HUDEP-2 (cell line): ENCODE measurements around the gene STXBP6.

Experiments
- DNase-seq, 76 experiments: peaks; one replicate each; lab custom pipeline; 2025; ENCODE audit not compliant: unreplicated experiment in 76 of 76; lab: John Stamatoyannopoulos, UW

STXBP6 gene

DNA sequence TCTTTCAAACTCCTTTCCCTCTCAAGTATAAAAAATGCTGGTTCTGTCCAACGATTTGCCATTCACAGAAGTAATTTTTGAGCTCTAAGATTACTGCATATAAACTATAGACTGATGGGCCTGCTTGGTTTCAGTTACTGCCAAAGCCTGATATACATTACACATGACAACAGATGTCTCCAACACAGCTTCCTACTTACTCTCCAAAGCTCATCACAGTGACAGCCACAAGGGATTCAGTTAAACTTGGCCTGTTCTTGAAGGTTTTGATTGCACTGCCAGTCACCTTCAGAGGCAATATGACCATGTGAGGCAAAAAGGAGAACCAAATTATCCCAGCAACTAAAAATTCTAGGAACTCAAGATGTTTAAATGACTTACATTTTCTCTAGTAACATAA lies 30.1 kb downstream of the STXBP6 start:
- no peak for DNase-seq

DNA sequence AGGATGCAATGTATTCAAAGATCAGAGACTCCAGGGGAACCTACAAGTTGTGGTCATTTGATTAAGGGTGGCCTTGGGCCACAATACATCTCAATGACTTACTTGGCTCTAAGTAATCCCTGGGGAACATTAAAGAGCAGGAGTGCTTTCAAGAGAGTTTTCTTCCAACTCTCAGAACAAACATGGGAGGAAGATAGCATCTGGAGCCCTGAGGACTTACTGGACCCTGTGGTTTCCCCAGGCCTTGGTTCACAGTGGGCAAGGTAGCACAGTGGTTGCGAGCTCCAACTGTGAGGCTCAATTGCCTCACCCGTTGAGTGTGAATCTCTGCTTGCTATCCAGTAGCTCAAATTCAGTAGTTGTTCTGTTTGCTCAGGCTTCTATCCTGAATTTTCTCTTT lies 32.4 kb downstream of the STXBP6 start:
- DNase-seq = no peak

DNA sequence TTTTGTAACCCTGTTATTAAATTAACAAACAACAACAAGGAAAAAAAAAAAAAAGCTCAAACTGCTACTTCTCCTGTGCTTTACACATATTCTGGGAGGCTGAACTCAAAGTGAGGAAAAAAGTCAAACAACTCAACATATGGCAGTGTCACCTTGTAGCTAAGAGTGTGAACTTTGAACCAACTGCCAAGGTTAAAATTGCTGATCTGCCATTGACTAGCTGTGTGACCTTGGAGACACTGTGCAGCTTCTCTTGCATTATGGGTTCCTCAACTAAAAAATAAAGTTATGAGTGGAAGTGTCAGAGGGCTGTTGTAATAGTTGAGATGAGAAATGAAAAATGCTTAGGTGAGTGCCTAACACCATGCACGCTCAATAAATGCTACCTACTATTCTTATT lies 34.2 kb downstream of the STXBP6 start:
- DNase-seq = no peak

DNA sequence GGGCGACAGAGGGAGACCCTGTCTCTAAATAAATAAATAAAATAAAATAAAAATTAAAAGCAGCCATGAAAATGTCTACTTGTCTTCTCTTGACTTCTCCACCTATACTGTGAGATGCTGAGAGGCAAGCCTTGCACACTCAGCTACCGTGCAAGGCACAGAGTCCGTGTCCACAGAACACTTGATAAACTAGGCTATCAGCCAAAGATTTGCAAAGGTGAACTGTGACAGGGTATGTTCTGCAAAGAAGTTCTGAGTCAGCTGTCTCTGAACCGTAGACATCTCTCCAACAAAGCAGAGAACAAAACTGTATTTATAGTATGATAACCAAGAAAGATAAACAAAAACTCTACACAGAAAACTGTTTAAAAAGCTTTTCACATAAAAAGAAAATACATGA lies 35.5 kb downstream of the STXBP6 start:
- no peak for DNase-seq

DNA sequence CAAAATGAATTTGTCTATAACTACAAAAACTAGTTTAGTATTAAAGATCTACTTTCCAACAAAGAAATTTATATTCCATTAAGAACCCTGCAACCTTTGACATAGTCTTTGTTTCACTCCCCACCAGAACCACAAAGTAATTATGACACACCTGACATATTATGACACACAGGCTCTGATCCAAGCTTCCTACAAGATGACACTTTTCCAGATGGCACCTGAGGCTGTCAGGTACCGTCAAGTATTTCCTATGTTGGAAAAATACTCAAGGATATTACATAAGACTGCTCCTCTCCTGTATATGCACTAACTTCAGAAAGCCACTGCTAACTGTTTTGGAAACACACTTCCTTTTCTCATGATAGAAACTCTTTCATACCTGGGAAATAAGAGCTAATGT lies 38.9 kb downstream of the STXBP6 start:
- DNase-seq = no peak

DNA sequence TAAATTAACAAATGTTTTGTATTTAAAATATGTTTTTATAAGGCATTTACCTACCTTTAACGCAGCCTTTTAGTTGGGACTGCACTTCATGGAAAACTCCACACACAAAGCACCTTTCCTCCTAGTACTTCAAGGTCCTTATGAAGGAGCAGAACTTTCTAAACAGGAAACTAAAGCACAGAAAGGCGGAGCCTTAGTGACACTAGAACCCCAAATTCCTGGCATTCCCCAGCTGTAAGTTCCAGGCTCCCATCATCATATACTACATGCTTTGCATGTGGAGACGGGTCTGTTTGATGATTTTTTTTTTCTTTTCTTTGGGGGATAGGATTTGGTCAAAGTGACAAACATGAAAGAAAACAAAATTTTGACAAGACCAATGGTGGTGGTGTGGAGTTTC lies 39.5 kb downstream of the STXBP6 start:
- DNase-seq = no peak

DNA sequence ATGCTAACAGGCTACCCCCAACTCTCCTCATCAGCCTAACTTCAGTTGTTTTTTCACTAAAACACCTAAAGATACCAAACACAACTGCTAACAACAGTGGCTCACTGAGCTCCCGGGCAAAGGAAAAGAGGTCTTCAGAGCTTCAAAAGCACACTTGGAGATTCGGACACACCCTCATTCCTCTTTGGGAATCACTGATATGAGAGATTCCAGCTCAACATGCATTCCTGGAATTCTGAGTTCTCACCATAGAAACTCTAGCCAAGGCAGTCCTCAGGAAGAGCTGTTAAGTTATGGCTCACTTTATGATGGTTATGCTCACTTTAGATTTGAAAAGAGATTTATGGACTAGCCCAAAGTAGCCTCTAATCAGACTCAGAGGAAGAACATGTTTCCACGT lies 40.1 kb downstream of the STXBP6 start:
- DNase-seq = no peak

DNA sequence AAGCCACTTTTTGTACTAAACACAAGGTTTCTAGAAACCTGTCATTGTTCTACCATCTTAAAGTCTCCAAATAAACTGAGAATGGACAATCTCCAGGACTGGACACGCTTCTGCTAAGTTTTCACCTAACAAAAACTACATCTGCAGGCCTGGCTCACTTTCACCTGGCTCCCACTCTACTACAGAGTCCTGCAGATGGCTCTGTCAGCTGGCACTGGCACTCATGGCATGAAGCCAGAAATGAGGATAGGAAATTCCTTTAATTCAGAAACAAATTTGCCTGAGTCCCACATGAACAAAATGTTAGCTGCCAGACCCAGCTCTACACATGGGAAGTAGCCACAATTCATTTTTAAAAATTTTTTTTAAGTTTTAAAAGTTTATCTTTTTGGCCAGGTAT lies 42.1 kb downstream of the STXBP6 start:
- no peak for DNase-seq

DNA sequence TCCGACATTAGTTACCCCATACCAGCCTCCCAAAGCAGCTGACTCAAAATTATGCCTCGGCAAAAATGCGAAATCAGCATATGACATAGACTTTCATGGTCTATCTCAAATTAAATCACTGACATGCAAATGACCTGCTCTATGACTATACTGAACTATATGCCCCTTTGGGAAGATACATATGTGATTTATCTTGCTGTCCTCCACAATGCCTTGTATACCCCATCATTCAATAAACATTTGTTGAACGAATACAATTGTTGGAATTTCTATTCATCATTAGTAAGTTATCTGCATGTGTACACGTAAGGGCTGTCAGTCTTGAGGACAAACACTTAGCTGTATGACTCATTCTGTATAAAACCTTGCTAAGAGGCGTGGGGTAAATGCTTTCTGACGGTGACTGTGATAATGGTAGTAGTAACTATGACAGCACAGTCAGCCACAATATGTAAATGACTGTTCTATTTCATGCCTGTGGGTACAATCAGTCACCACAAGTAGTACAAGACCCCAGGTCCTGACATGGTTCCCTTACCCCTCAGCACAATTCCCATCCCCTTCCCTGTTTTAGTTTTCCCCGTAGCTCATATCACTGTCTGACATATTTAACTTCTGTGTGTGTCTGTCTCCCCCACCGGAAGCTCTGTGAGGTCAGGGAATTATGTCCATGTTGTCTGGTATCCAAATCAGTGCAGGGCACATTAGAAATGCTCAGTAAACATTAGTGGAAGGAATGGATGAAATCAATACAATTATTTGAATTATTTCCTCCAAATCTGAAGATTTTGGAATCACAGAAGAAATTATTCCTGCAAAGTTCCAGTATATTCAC lies 42.8 kb downstream of the STXBP6 start:
- DNase-seq = peak in 9 of 76 experiments; percentile 2 to 39 (median 7)

DNA sequence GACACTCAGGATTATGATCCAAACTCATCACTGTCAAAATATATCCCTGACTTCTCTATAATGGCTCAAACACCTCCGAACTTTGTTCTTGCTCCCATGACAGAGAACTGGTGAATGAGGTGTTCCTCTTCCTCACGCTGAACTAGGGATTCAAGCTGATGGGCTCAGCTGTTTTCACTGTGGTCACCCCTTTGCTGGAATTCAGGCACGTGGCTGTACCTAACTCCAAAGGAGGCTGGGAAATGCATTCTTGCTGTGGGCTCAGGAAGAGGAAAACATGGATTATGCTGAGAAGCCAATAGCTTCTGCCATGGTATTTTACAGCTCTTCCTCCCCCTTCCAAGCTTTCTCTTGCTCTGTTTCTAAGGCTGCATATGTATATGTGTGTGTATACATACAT lies 43.9 kb downstream of the STXBP6 start:
- no peak for DNase-seq

DNA sequence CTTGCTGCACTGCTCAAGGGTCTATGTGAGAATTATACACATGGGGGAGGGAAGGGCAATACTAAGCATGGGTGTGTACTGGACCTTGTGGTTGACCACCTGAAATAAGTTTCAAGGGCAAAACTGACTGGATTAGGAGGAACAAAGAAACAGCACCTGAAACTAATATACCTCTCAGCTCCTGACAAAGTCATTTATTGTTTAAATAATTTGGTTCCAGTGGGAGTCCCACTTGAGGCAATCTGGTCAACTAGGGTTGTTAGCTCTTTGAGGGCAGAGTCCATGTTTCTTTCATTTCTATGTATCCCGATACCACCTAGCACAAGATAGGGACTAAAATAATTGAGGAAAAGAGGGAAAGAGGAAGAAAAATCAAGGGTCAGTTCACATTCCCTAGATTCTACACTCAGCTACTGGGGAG lies 45.5 kb downstream of the STXBP6 start:
- DNase-seq = no peak

DNA sequence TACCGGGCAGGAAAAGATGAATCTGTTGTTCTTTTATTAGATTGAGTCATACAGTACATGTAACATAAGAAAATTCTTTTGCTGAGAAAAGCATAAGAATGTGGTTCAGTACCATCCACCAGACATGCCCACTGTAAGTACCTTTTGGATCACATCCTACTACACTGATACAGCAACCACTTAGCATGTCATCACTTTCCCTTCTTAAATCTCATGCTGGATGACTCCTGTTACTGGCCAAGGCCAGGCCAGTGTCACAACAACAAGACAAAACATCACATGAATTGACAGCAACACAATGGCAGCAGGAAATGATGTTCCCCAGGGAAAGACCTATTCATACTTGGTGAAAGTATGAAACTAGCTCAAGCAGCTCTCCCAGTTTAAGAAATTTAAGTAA lies 46.4 kb downstream of the STXBP6 start:
- DNase-seq = no peak

DNA sequence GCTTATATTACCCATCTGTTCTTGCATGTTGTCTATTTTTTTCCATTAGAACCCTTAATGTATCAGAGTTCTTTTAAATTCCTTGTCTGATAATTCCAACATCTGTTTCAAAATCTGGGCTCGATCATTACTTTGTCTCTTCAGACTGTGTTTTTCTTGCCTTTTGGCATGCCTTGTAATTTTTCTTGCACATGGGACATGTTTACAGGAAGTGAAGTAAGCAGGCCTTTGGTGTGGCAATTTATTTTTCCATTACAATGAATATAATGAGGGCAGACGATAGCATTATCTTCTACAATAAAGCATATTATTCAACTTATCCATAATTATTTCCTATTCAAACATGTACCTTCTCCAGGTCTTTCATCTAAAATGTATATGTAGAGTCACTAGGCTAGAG lies 48.3 kb downstream of the STXBP6 start:
- DNase-seq = no peak

DNA sequence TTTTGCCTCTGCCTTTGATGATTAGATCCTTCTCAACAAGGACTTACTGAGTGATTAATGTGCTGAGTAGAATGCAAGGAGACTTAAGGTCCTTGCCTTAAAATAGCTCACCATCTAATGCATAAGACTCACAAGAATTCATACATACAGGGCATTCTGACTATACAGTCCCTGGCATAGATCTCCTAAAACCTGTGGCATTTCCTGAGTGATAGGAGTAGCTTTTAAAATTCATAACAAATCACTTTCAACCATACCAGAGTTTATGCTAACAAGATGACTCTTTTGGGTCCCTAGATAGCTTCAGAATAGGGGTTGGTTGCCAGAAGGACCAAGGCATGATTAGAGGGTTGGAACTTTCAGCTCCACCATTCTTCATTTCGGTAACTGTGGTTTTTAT lies 48.8 kb downstream of the STXBP6 start:
- no peak for DNase-seq

DNA sequence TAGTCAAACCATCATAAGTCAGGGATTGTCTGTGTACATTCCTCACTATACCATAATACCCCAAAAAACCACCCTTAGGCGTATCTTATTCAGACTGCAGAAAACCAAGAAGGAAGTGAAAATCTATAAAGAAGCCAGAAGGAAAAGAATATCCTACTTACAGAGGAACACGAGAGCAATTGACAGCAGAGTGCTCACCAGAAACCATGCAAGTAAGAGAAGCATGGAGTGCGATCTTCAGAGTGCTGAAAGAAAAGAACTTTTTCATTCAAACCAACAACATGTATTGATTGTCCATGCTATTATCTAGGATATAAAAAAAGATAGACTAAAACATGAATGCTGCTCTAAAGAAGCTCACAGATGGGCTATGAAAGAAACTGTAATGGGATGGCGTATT lies 50.8 kb downstream of the STXBP6 start:
- DNase-seq = no peak

DNA sequence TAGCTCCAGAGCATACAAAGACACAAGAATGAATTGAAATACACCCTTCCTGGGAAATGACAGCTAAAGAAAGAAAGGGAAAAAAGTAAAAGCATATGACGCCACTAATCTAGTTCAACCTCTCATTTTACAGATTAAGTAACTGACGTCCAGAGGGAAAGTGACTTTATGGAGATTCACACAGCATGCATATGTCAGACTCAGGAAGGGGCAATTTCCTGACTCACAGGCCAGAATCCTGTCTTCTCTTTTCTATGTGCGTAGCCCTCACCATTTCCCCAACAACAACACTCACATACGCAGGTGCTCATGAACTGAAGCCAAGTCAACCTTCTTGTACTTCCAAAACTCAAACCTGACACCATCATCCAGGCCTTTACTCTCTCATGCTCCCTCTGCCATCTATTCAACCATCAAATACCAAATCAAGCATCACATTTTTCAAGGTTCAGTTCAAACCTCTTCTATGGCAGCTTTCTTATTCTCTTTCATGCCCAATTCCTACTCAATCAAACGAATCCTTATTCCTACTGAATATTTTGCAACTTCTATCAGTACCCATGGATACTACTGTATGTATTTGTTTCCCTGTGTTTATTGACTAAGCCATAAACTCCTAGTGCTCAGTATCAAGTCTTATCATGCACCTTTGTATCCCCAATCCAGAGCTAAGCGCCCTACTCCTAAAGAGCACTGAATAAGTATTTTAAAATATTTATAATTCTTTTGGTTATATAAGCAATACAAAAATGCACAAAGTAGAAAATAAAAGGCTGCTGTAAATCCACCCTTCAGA lies 52.8 kb downstream of the STXBP6 start:
- DNase-seq = no peak

DNA sequence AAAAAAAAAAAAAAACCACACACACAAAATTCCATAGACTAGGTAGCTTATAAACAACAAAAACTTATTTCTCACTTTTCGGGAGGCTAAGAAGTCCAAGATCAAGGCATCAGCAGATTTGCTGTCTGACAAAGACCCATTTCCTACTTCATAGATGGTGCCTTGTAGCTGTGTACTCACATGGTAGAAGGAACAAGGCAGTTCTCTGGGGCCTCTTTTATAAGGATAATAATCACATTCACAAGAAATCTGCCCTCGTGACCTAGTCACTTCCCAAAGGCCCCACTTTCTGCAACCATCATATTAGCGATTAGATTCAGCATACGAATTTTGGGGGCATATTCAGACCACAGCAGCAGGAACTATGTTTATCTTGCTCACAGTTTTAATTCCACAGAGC lies 54.9 kb downstream of the STXBP6 start:
- no peak for DNase-seq

DNA sequence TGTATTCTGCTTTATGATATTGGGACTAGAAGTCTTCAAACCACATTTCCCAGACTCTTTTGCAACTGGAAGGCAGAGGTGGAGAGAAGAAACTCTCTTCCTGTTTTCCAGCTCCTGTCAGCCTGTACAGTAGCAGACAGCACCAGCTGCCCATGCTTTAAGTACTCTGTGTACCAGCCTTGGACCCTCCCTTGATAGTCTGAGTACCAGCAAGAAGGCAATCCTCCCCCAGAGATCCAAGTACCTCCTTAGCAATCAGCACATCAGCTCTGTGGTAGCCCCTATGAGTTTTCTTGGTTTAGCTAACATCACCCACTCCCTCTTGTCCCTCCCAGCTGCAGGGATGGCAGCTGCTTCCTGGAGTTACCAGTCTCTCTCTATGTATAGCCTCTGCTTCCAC lies 56.3 kb downstream of the STXBP6 start:
- no peak for DNase-seq

DNA sequence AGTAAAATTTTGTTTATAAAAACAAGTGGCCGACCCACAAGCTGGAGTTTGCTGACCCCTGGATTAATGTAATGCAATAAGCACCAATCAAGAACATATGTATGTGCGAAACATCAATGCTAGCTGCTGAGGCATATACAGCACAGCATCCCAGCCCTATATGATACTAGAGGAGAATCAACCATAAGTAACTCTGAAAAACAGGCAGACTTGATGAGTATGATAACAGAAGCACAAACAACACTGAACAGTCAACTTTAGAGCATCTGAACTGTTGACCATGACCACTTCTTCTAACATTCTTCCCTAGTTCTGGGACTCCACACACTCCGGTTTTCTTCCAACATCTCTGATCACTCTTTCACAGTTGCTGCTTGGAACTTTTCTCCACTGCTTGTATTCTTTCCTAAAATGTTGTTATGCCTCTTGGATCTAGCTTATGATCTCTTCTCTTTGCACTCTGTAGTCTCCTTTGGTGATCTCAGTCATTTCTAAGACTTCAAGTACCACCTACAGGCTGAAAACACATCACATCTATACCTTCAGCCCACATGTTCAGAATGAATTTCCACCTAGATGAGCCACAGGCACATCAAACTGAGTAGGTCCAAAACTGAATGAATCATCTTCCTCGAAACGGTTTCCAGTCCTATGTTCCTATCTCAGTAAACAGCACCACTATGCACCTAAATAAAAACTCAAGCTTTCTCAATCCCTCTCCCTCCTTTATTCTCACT lies 57.2 kb downstream of the STXBP6 start:
- DNase-seq = no peak

DNA sequence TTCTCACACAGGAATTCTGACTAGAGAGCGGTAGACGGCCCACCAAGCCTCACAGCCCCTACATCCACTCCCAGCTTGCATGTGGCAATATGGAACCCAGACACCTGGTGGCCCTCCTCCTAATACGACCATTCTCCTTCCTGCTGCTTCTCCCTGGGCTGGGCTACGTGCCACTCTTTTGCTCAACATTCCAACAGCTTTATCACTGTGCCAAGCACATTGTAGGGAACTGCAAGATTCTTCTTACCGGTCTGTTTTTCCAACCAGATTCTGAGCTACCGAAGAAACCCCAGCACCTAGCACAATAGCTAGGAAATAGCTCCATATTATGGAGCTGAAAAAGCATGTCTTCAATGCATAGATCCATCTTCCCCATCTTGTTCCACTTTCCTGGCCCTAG lies 58.1 kb downstream of the STXBP6 start:
- DNase-seq = no peak

DNA sequence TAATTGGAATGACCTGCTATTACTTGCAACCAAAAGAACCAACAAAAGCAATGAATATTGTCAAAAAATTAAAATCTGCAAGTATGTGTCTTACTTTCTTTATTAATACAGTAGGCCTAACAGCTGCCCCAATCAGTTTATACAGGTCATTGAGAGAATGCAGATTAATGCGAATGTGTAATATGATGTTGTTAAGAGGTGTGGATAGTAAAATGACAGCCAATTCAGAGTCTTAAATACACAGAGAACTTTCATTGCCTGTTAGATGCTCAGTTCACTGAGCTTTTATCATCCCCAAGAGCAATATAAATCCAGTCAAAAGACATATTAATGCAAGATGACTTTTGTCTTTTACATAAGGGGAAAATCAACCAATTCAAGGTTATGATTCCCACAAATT lies 58.7 kb downstream of the STXBP6 start:
- no peak for DNase-seq
